Ovary (tissue), 9 donors: ENCODE results near the gene SH3RF1. TPM values are rescaled to one million over a fixed set of nuclear protein-coding genes. Genes with fewer than 3 reads are reported as not detected.

Source experiments
- DNase-seq, 5 donors: peaks; one replicate each; pipeline ENCODE4 v3.0.0-alpha.2; 2019 to 2020
- H3K27ac ChIP-seq, 2 donors: fragments of 200-600 bp; one replicate each; pipeline versions ENCODE4 v1.5.1 to v1.8.0; 2019 to 2022
- H3K27me3 ChIP-seq: fragments of 200-600 bp; one replicate; pipeline ENCODE4 v1.8.0; 2022
- H3K36me3 ChIP-seq: fragments of 200-600 bp; sonication (generic); one replicate; pipeline ENCODE4 v1.5.1; 2019
- H3K4me1 ChIP-seq: one replicate; pipeline ENCODE4 v1.8.1; 2013; ENCODE audit warnings: mild to moderate bottlenecking, moderate library complexity; ENCODE audit not compliant: insufficient read depth
- H3K4me3 ChIP-seq: fragments of 200-600 bp; sonication (generic); one replicate; pipeline ENCODE4 v1.5.1; 2017
- H3K9me3 ChIP-seq, 2 donors: fragments of 200-600 bp in 1 of 2; sonication (generic) in 1 of 2; one replicate each; pipeline versions ENCODE4 v1.5.1 to v1.8.1; 2013 to 2019; ENCODE audit warnings: mild to moderate bottlenecking in 1 of 2, moderate library complexity in 1 of 2
- CTCF ChIP-seq, 3 donors: fragments of 450-650 bp in 2 of 3; fragments of 200-600 bp in 1 of 3; IDR thresholded peaks; one replicate each; pipeline versions ENCODE4 v1.5.1 to v1.8.0; 2016 to 2022; ENCODE audit warnings: antibody characterized with exemption in 3 of 3, mild to moderate bottlenecking in 1 of 3
- EP300 ChIP-seq: sonication (generic); formaldehyde crosslinking; IDR thresholded peaks from one replicate; pipeline ENCODE4 v1.6.1; 2017; ENCODE audit warnings: antibody characterized with exemption
- POLR2A ChIP-seq: fragments of 450-650 bp; IDR thresholded peaks from one replicate; pipeline ENCODE4 v1.6.1; 2017; ENCODE audit warnings: antibody characterized with exemption, mild to moderate bottlenecking, moderate library complexity
- WGBS, 3 donors: extraction: QIAGEN DNeasy Blood & Tissue Kit in 1 of 3; methylation state at CpG; one replicate each; pipeline versions ENCODE4 v1.1.5 to v1.1.7; 2013 to 2017; 5-methylcytosine and 5-hydroxymethylcytosine counted together
- intact Hi-C, 4 donors: fragments of 100-400 bp; cut with DNase I; formaldehyde crosslinking; loops; one replicate each; pipeline versions ENCODE4 v1.11.0 to v1.15.1; 2022 to 2023
- polyA plus RNA-seq, 2 donors: library from polyadenylated mRNA; stranded (reverse); fragments of 200-250 nt in 1 of 2; fragments of 350-450 nt in 1 of 2; fragmentation: Illumina TruSeq in 1 of 2; extraction: RNeasy Lipid Tissue Mini Kit (QIAGEN cat#74804) in 1 of 2; gene quantifications; one replicate each; pipeline ENCODE4 v1.2.3, GENCODE V29; 2013 to 2014
- total RNA-seq, 7 donors: library from RNA; depleted of rRNA in 2 of 7; stranded (reverse); fragments of >200 nt in 2 of 7; fragmentation: NEBNext Ultra II Directional in 3 of 7; extraction: Animal tissue kit (Norgen Biotek cat#: 25700) in 3 of 7; gene quantifications; one replicate each; pipeline versions ENCODE4 v1.1.0 to v1.2.4, GENCODE V29; 2016 to 2023
- donor health status: DM: no; HTN: no; CAD: no; lungs with moderate emphysema.
- donor health status: DM: no; HTN: no; CAD: no.
- donor health status: Bipolar disorder and iron deficiency.
- donor health status: DM: yes; HTN: yes; CAD: no.
- donor health status: DM: no; HTN: no; CAD: no.
- donor health status: DM: yes; HTN: yes; CAD: no.

Gene SH3RF1
- total and polyA plus RNA-seq, 9 donors: 8.2 to 32.6 (median 22.3) TPM

- no peak overlapping the region for H3K27ac ChIP-seq
- intact Hi-C loops: no loop called here
- H3K27me3 ChIP-seq: no peaks in the 10 kb centered on the region
- H3K9me3 ChIP-seq: no peaks in the 10 kb centered on the region
- no peaks in the 10 kb centered on the region for H3K36me3 ChIP-seq
- WGBS, 3 donors: 95 to 97% (median 96%) methylated on average over 4 of the region's 4 CpGs
- TF ChIP-seq EP300 (no peak), CTCF (IDR thresholded peaks at IDR 0.05) (no peak), POLR2A (no peak)
- no peak overlapping the region for H3K4me3 ChIP-seq
- DNase-seq: no peak
- peaks cover 2% of the 10 kb centered on the region for H3K4me1 ChIP-seq
These were observed 112.7 kb downstream of the SH3RF1 start for GRCh38 chr4:169158046-169158445.

GRCh38 chr4:169156392-169156791, 114.4 kb downstream of the SH3RF1 start:
- no peak overlapping the region for H3K27ac ChIP-seq
- H3K4me1 ChIP-seq: peaks cover 2% of the 10 kb centered on the region
- no peaks in the 10 kb centered on the region for H3K9me3 ChIP-seq
- 92 to 97% (median 95%) methylated on average over 3 of the region's 3 CpGs for WGBS, 3 donors
- no peaks in the 10 kb centered on the region for H3K36me3 ChIP-seq
- DNase-seq: no peak
- TF ChIP-seq CTCF (IDR thresholded peaks at IDR 0.05) (no peak), POLR2A (no peak), EP300 (no peak)
- no peaks in the 10 kb centered on the region for H3K27me3 ChIP-seq
- H3K4me3 ChIP-seq: no peak overlapping the region
- intact Hi-C loops: no loop called here

- H3K9me3 ChIP-seq: no peaks in the 10 kb centered on the region
- DNase-seq: no peak
- intact Hi-C loops: no loop called here
- WGBS, 3 donors: 62 to 68% (median 66%) methylated on average over 2 of the region's 2 CpGs
- no peak overlapping the region for H3K27ac ChIP-seq
- H3K4me3 ChIP-seq: no peak overlapping the region
- H3K27me3 ChIP-seq: no peaks in the 10 kb centered on the region
- H3K36me3 ChIP-seq: no peaks in the 10 kb centered on the region
- peaks cover 2% of the 10 kb centered on the region for H3K4me1 ChIP-seq
- no peak for TF ChIP-seq POLR2A
- no peak for TF ChIP-seq EP300
- no peak for TF ChIP-seq CTCF (IDR thresholded peaks at IDR 0.05)
These were observed 116.6 kb downstream of the SH3RF1 start for GRCh38 chr4:169154121-169154520.

DNA sequence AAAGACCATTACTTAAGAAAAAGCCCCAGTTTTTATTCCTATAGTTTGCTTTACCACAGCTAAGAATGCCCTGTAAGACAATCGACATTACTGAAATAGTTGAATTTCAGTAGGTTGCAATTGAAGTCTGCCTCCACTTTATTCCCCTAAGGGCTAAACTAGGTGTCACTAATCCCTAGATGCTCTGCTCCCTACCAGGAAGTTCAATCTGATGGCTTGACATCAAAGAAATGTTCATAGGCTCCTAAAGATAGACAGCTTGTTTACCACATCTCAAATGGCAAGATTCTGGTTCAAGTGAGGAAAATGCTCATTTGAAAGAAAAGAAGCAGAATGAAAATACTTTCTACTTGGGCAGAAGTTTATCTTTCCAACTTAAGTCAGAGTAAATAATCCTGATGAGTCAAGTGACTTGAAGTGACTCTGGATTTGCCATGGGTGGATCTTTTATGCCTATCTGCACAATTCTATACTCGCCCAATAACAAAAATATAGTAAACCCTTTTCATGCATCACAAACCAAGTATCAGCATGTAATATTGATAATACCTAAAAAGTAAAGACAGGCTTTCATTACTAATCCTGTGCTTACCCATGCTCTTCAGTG, 117.2 kb downstream of the SH3RF1 start:
- intact Hi-C loops: no loop called here
- Histone ChIP-seq H3K36me3 (no peaks in the 10 kb centered on the region), H3K9me3 (no peaks in the 10 kb centered on the region), H3K4me1 (no peaks in the 10 kb centered on the region), H3K4me3 (no peak overlapping the region), H3K27me3 (no peaks in the 10 kb centered on the region), H3K27ac (no peak overlapping the region)
- TF ChIP-seq CTCF (IDR thresholded peaks at IDR 0.05): no peak
- TF ChIP-seq POLR2A: no peak
- no peak for TF ChIP-seq EP300
- WGBS, 3 donors: 97 to 98% (median 98%) methylated on average over 2 of the region's 2 CpGs
- no peak for DNase-seq
